IMR-90 (cell line): ENCODE data around the gene LRRC8B. TPM values are rescaled to one million over a fixed set of nuclear protein-coding genes. Genes with fewer than 3 reads are reported as not detected.

Experiments used
- ATAC-seq: fragments of 200-7000 bp; cut with Tn5 transposase; 2 replicates; pipeline ENCODE4 v1.9.1; 2020; ENCODE audit warnings: low read depth, mild to moderate bottlenecking, moderate library complexity
- BruUV-seq: library from RNA; stranded (reverse); fragments of 400-500 nt; replicated peaks from 2 replicates; lab custom pipeline; 2021; lab: Mats Ljungman, UMichigan
- CTCF ChIA-PET: fragments of 300-600 bp; formaldehyde crosslinking; extraction: SDS; loops from one replicate; lab custom pipeline; 2021; ENCODE audit warnings: antibody characterized with exemption; lab: Yijun Ruan, JAX
- POLR2A ChIA-PET: fragments of 300-600 bp; sonication (Branson Sonifier 250); formaldehyde crosslinking; loops from one replicate; lab custom pipeline; 2022; ENCODE audit warnings: antibody characterized with exemption; ENCODE audit not compliant: unreplicated experiment; lab: Charles Lee
- DNase-seq: peaks from one replicate; pipeline ENCODE4 v3.0.0; 2013
- H2AFZ ChIP-seq: replicated peaks from 2 replicates; pipeline ENCODE3; 2013; ENCODE audit warnings: low read length, mild to moderate bottlenecking; ENCODE audit not compliant: poor library complexity
- H2AK5ac ChIP-seq: 2 replicates; pipeline ENCODE4 v1.6.1; 2013; ENCODE audit warnings: low read depth, low read length, inconsistent platforms
- H2AK9ac ChIP-seq: replicated peaks from 2 replicates; pipeline ENCODE3; 2013; ENCODE audit warnings: mild to moderate bottlenecking, low read depth, low read length, moderate library complexity; ENCODE audit not compliant: poor library complexity
- H2BK120ac ChIP-seq: 2 replicates; pipeline ENCODE4 v1.6.1; 2013; ENCODE audit warnings: low read depth, low read length, inconsistent platforms
- H2BK15ac ChIP-seq: 3 replicates; pipeline ENCODE4 v1.6.1; 2013; ENCODE audit warnings: low read depth, low read length, inconsistent platforms
- H2BK20ac ChIP-seq: 2 replicates; pipeline ENCODE4 v1.6.1; 2013; ENCODE audit warnings: low read depth, mild to moderate bottlenecking, inconsistent platforms, low read length, moderate library complexity
- H2BK5ac ChIP-seq: 2 replicates; pipeline ENCODE4 v1.6.1; 2013; ENCODE audit warnings: mild to moderate bottlenecking, low read depth, low read length, inconsistent platforms; ENCODE audit not compliant: poor library complexity, severe bottlenecking
- H3K14ac ChIP-seq: replicated peaks from 2 replicates; pipeline ENCODE4 v1.6.1; 2013; ENCODE audit warnings: low read depth, low read length, inconsistent platforms
- H3K18ac ChIP-seq: 2 replicates; pipeline ENCODE4 v1.6.1; 2013; ENCODE audit warnings: low read depth, low read length, control low read depth
- H3K23ac ChIP-seq: 2 replicates; pipeline ENCODE4 v1.6.1; 2013; ENCODE audit warnings: low read depth, low read length, inconsistent platforms
- H3K27ac ChIP-seq: 2 replicates; pipeline ENCODE4 v1.5.1; 2013; ENCODE audit warnings: mild to moderate bottlenecking, control low read depth, low read length; ENCODE audit not compliant: insufficient read depth
- H3K27me3 ChIP-seq: 2 replicates; pipeline ENCODE4 v1.6.1; 2013; ENCODE audit warnings: low read length; ENCODE audit not compliant: control insufficient read depth, insufficient read depth
- H3K36me3 ChIP-seq: 2 replicates; pipeline ENCODE4 v1.6.1; 2013; ENCODE audit warnings: low read length, mixed read lengths; ENCODE audit not compliant: control insufficient read depth, insufficient read depth
- H3K4ac ChIP-seq: 2 replicates; pipeline ENCODE4 v1.6.1; 2013; ENCODE audit warnings: low read depth, low read length, inconsistent platforms
- H3K4me1 ChIP-seq: 2 replicates; pipeline ENCODE4 v1.6.1; 2013; ENCODE audit warnings: low read length, mixed read lengths; ENCODE audit not compliant: control insufficient read depth, insufficient read depth
- H3K4me2 ChIP-seq: 2 replicates; pipeline ENCODE4 v1.6.1; 2013; ENCODE audit warnings: low read depth, mild to moderate bottlenecking, control low read depth, low read length, moderate library complexity
- H3K4me3 ChIP-seq: 2 replicates; pipeline ENCODE4 v1.5.1; 2013; ENCODE audit warnings: low read depth, mild to moderate bottlenecking, control low read depth, low read length, moderate library complexity; ENCODE audit not compliant: insufficient read depth
- H3K56ac ChIP-seq: 2 replicates; pipeline ENCODE4 v1.6.1; 2013; ENCODE audit warnings: low read length, inconsistent platforms; ENCODE audit not compliant: insufficient read depth; ENCODE audit errors: extremely low read depth
- H3K79me1 ChIP-seq, 2 experiments: 2 replicates each; pipeline ENCODE4 v1.6.1; 2013; ENCODE audit warnings: low read length in 2 of 2, inconsistent platforms in 1 of 2, low read depth in 1 of 2
- H3K9ac ChIP-seq: 2 replicates; pipeline ENCODE4 v1.6.1; 2013; ENCODE audit warnings: low read depth, low read length, control low read depth
- H3K9me1 ChIP-seq: 2 replicates; pipeline ENCODE4 v1.6.1; 2013; ENCODE audit warnings: low read length, inconsistent platforms; ENCODE audit not compliant: insufficient read depth
- H3K9me3 ChIP-seq: 2 replicates; pipeline ENCODE4 v1.6.1; 2013; ENCODE audit warnings: low read length; ENCODE audit not compliant: control insufficient read depth, insufficient read depth
- H4K20me1 ChIP-seq: 2 replicates; pipeline ENCODE4 v1.6.1; 2013; ENCODE audit warnings: low read length, inconsistent platforms; ENCODE audit not compliant: insufficient read depth
- H4K5ac ChIP-seq: 2 replicates; pipeline ENCODE4 v1.6.1; 2013; ENCODE audit warnings: mild to moderate bottlenecking, low read depth, low read length, control low read depth
- H4K8ac ChIP-seq, 2 experiments: 2 replicates each; pipeline ENCODE4 v1.6.1; 2013; ENCODE audit warnings: low read depth in 2 of 2, low read length in 2 of 2, control low read depth in 1 of 2, inconsistent platforms in 1 of 2
- H4K91ac ChIP-seq: 2 replicates; pipeline ENCODE4 v1.6.1; 2013; ENCODE audit warnings: low read depth, low read length, inconsistent platforms; ENCODE audit not compliant: insufficient read depth
- BHLHE40 ChIP-seq: fragments of 150-350 bp; IDR thresholded peaks from 2 replicates; pipeline ENCODE4 v1.6.1; 2016; ENCODE audit warnings: mild to moderate bottlenecking, low read depth, low read length
- CEBPB ChIP-seq: IDR thresholded peaks from 2 replicates; pipeline ENCODE4 v1.6.1; 2012; ENCODE audit warnings: low read depth, low read length, improper control_type of control experiment
- FOS ChIP-seq: fragments of 150-350 bp; IDR thresholded peaks from 2 replicates; pipeline ENCODE4 v1.6.1; 2016; ENCODE audit warnings: low read depth, low read length
- MAZ ChIP-seq: IDR thresholded peaks from 2 replicates; pipeline ENCODE4 v1.6.1; 2012; ENCODE audit warnings: low read depth, mild to moderate bottlenecking, low read length, improper control_type of control experiment, moderate library complexity, borderline replicate concordance
- NFE2L2 ChIP-seq: fragments of 150-350 bp; IDR thresholded peaks from 2 replicates; pipeline ENCODE4 v1.6.1; 2016; ENCODE audit warnings: low read depth, mild to moderate bottlenecking, low read length
- RAD21 ChIP-seq: IDR thresholded peaks from 2 replicates; pipeline ENCODE4 v1.6.1; 2012; ENCODE audit warnings: low read length, improper control_type of control experiment
- RCOR1 ChIP-seq: IDR thresholded peaks from 2 replicates; pipeline ENCODE4 v1.6.1; 2012; ENCODE audit warnings: mild to moderate bottlenecking, low read length, improper control_type of control experiment; ENCODE audit not compliant: insufficient replicate concordance
- RFX5 ChIP-seq: IDR thresholded peaks from 2 replicates; pipeline ENCODE4 v1.8.0; 2012; ENCODE audit warnings: low read depth, mild to moderate bottlenecking, low read length, moderate library complexity
- SMC3 ChIP-seq: fragments of 150-350 bp; IDR thresholded peaks from 2 replicates; pipeline ENCODE4 v1.6.1; 2016; ENCODE audit warnings: low read depth, mild to moderate bottlenecking, antibody characterized with exemption, low read length, moderate library complexity
- WGBS, 2 experiments: methylation state at CpG; one replicate each; pipeline versions ENCODE4 v1.1.5 to v1.1.7; 2013; ENCODE audit warnings: missing lambda C conversion rate in 2 of 2; ENCODE audit not compliant: insufficient read length in 1 of 2; ENCODE audit errors: extremely low coverage in 2 of 2; 5-methylcytosine and 5-hydroxymethylcytosine counted together
- dilution Hi-C: fragments of 300-500 bp; cut with HindIII; formaldehyde crosslinking; loops from one replicate; pipeline ENCODE4 v1.14.3; 2018; ENCODE audit warnings: low sequenced_read_pairs; ENCODE audit not compliant: unreplicated experiment
- in situ Hi-C: fragments of 300-500 bp; cut with MboI; formaldehyde crosslinking; loops from 3 replicates; pipeline ENCODE4 v1.14.3; 2019; ENCODE audit warnings: low sequenced_read_pairs, inconsistent platforms, mixed read lengths
- intact Hi-C: fragments of 100-400 bp; cut with micrococcal nuclease; formaldehyde crosslinking; loops from 2 replicates; pipeline ENCODE4 v1.10.0; 2022
- polyA plus RNA-seq, 3 experiments: library from polyadenylated mRNA; depleted of rRNA; stranded (reverse); fragments of >200 nt; gene quantifications; 2 replicates each; pipeline ENCODE4 v1.2.3, GENCODE V29; 2012; ENCODE audit warnings: low replicate concordance in 1 of 3
- total RNA-seq: library from RNA; depleted of rRNA; stranded (reverse); fragments of >200 nt; gene quantifications from 2 replicates; pipeline ENCODE4 v1.2.3, GENCODE V29; 2012
- TF ChIP-seq, protein P1 (sequence below): conservative IDR thresholded peaks from 2 replicates; pipeline ENCODE4 v1.5.1; 2012; ENCODE audit warnings: mild to moderate bottlenecking, low read depth, low read length, improper control_type of control experiment

Gene LRRC8B
- total and polyA plus RNA-seq, 2 of the 4 experiments (the other 2 are of a cell fraction): 0.74 to 1.8 TPM

DNA sequence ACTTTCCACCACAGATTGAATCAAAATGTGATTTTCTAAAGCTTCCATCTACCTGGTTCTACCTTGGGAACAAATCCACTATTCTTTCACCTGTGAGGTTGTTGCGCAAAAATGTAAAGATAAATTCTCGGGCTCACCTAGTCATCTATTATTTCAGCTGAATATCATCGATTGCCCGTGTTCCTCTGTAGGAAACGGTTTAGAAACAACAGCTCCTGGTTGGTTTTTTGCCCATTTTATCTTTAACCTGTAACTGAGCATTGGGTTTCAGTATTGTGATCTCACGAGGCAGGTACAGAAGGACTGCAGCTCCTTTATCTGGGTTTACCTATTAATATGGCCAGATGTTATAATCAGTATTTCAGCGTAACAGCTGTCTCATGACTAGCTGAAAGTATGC is 55.4 kb downstream of the LRRC8B start:
- ChIA-PET POLR2A (no interaction called here), CTCF (interaction anchor here (0.8 to 1.1 kb wide), 3 partner anchors 19 to 182 kb away, joined by 3 to 4 read pairs (median 3); no protein-coding TSS in a partner anchor)
- DNase-seq (no peak), ATAC-seq (no peak)
- H3K4ac ChIP-seq: no peak overlapping the region
- no peak overlapping the region for H2BK20ac ChIP-seq
- H4K91ac ChIP-seq: no peak overlapping the region
- no peaks in the 10 kb centered on the region for H3K9me1 ChIP-seq
- no peak overlapping the region for H2AK9ac ChIP-seq
- H2AK5ac ChIP-seq: no peak overlapping the region
- dilution Hi-C loops: loop anchor here (25.0 kb wide), 1 partner anchor 93 kb away; no protein-coding TSS in a partner anchor
- no peaks in the 10 kb centered on the region; the same call in 1 of the 2 replicates for H3K27me3 ChIP-seq
- in situ Hi-C loops: no loop called here
- no CpG with 5 or more reads among the region's 7 CpGs for WGBS, 2 experiments
- no peaks in the 10 kb centered on the region for H3K36me3 ChIP-seq
- no peak overlapping the region for H3K27ac ChIP-seq
- H3K23ac ChIP-seq: no peak overlapping the region
- H3K4me2 ChIP-seq: no peak overlapping the region
- no peaks in the 10 kb centered on the region for H3K79me1 ChIP-seq
- H2BK15ac ChIP-seq: no peak overlapping the region
- TF ChIP-seq CEBPB: no peak
- TF ChIP-seq FOS: no peak
- TF ChIP-seq RCOR1: no peak
- no peak for TF ChIP-seq NFE2L2
- TF ChIP-seq SMC3: no peak
- no peak for TF ChIP-seq RAD21
- no peak for TF ChIP-seq MAZ
- TF ChIP-seq RFX5: no peak
- TF ChIP-seq, protein P1, sequence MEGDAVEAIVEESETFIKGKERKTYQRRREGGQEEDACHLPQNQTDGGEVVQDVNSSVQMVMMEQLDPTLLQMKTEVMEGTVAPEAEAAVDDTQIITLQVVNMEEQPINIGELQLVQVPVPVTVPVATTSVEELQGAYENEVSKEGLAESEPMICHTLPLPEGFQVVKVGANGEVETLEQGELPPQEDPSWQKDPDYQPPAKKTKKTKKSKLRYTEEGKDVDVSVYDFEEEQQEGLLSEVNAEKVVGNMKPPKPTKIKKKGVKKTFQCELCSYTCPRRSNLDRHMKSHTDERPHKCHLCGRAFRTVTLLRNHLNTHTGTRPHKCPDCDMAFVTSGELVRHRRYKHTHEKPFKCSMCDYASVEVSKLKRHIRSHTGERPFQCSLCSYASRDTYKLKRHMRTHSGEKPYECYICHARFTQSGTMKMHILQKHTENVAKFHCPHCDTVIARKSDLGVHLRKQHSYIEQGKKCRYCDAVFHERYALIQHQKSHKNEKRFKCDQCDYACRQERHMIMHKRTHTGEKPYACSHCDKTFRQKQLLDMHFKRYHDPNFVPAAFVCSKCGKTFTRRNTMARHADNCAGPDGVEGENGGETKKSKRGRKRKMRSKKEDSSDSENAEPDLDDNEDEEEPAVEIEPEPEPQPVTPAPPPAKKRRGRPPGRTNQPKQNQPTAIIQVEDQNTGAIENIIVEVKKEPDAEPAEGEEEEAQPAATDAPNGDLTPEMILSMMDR: no peak
- no peak for TF ChIP-seq BHLHE40
- intact Hi-C loops: no loop called here
- H4K5ac ChIP-seq: no peak overlapping the region
- H3K14ac ChIP-seq: no peak overlapping the region
- H3K9me3 ChIP-seq: no peaks in the 10 kb centered on the region
- H3K4me1 ChIP-seq: no peaks in the 10 kb centered on the region
- H4K20me1 ChIP-seq: no peaks in the 10 kb centered on the region
- no peak overlapping the region for H3K18ac ChIP-seq
- BruUV-seq: no TSS peak
- H2BK120ac ChIP-seq: no peak overlapping the region
- H4K8ac ChIP-seq: no peak overlapping the region
- no peak overlapping the region for H3K56ac ChIP-seq
- H2AFZ ChIP-seq: no peak overlapping the region
- no peak overlapping the region for H3K9ac ChIP-seq
- no peak overlapping the region for H2BK5ac ChIP-seq
- no peak overlapping the region for H3K4me3 ChIP-seq
